H1 (cell line): ENCODE results near the gene AHRR. TPM values are rescaled to one million over a fixed set of nuclear protein-coding genes. Genes with fewer than 3 reads are reported as not detected.
A peak's percentile ranks its signal among the peaks of the same experiment; 100 is the strongest.

Experiments
- CTCF ChIA-PET: fragments of 300-600 bp; sonication (Branson Sonifier 250); formaldehyde crosslinking; loops from one replicate; lab custom pipeline; 2021; ENCODE audit not compliant: partially characterized antibody; lab: Charles Lee
- POLR2A ChIA-PET: fragments of 300-600 bp; sonication (Branson Sonifier 250); formaldehyde crosslinking; loops from one replicate; lab custom pipeline; 2021; ENCODE audit warnings: inconsistent platforms; ENCODE audit not compliant: partially characterized antibody; lab: Charles Lee
- DNase-seq, 2 experiments: peaks; one replicate each; pipeline versions ENCODE4 v3.0.0 to v3.0.0-alpha.2; 2010 to 2022; ENCODE audit warnings: low spot score in 2 of 2, low read depth in 1 of 2, mixed read lengths in 1 of 2
- FAIRE-seq: peaks from 2 replicates; lab custom pipeline; 2011; peaks lifted over from hg19 to GRCh38; lab: Jason Lieb, UNC
- H2AFZ ChIP-seq: 2 replicates; pipeline ENCODE4 v1.8.1; 2012; ENCODE audit warnings: low read length, inconsistent platforms
- H2AK5ac ChIP-seq: 2 replicates; pipeline ENCODE4 v1.6.1; 2013; ENCODE audit warnings: low read depth, low read length
- H2BK120ac ChIP-seq: replicated peaks from 2 replicates; pipeline ENCODE3; 2013; ENCODE audit warnings: low read depth, low read length, inconsistent platforms
- H2BK12ac ChIP-seq: 2 replicates; pipeline ENCODE4 v1.6.1; 2013; ENCODE audit warnings: low read depth, low read length
- H2BK15ac ChIP-seq: 2 replicates; pipeline ENCODE4 v1.6.1; 2013; ENCODE audit warnings: low read length
- H2BK20ac ChIP-seq: 2 replicates; pipeline ENCODE4 v1.6.1; 2013; ENCODE audit warnings: low read length
- H2BK5ac ChIP-seq: 2 replicates; pipeline ENCODE4 v1.6.1; 2013; ENCODE audit warnings: low read depth, low read length
- H3K14ac ChIP-seq: 2 replicates; pipeline ENCODE4 v1.6.1; 2013; ENCODE audit warnings: inconsistent platforms; ENCODE audit not compliant: insufficient read length
- H3K18ac ChIP-seq: 2 replicates; pipeline ENCODE4 v1.6.1; 2013; ENCODE audit warnings: low read length; ENCODE audit errors: extremely low read depth
- H3K23ac ChIP-seq: 2 replicates; pipeline ENCODE4 v1.6.1; 2013; ENCODE audit warnings: inconsistent platforms; ENCODE audit not compliant: insufficient read length
- H3K23me2 ChIP-seq: 2 replicates; pipeline ENCODE4 v1.6.1; 2013; ENCODE audit warnings: low read depth, low read length
- H3K27ac ChIP-seq: 2 replicates; pipeline ENCODE4 v1.6.1; 2011; ENCODE audit warnings: low read depth, low read length, inconsistent platforms
- H3K27me3 ChIP-seq, 4 experiments: replicated peaks in 1 of 4; 1 replicate in 1 of 4; 2 replicates in 3 of 4; pipeline versions ENCODE4 v1.6.1 to v1.8.1; 2011 to 2013; ENCODE audit warnings: low read length in 3 of 4, mild to moderate bottlenecking in 3 of 4, inconsistent platforms in 2 of 4, mixed read lengths in 2 of 4, moderate library complexity in 1 of 4; ENCODE audit not compliant: control insufficient read depth in 3 of 4, insufficient read depth in 3 of 4; ENCODE audit errors: extremely low read depth in 1 of 4
- H3K36me3 ChIP-seq, 4 experiments: 2 replicates each; pipeline versions ENCODE4 v1.6.1 to v1.8.1; 2011 to 2013; ENCODE audit warnings: mild to moderate bottlenecking in 4 of 4, low read length in 3 of 4, moderate library complexity in 2 of 4, control low read depth in 1 of 4, inconsistent platforms in 1 of 4; ENCODE audit not compliant: insufficient read depth in 4 of 4, control insufficient read depth in 2 of 4
- H3K4ac ChIP-seq: replicated peaks from 2 replicates; pipeline ENCODE3; 2013; ENCODE audit warnings: low read length, low read depth, mixed read lengths, inconsistent platforms; ENCODE audit not compliant: insufficient read length
- H3K4me1 ChIP-seq, 4 experiments: replicated peaks in 1 of 4; 1 replicate in 1 of 4; 2 replicates in 3 of 4; pipeline versions ENCODE4 v1.6.1 to v1.8.1; 2011 to 2013; ENCODE audit warnings: low read length in 3 of 4, inconsistent platforms in 2 of 4, mixed read lengths in 1 of 4; ENCODE audit not compliant: insufficient read depth in 4 of 4, control insufficient read depth in 3 of 4
- H3K4me2 ChIP-seq, 2 experiments: 2 replicates each; pipeline versions ENCODE4 v1.6.1 to v1.8.1; 2011 to 2013; ENCODE audit warnings: low read depth in 2 of 2, low read length in 2 of 2, control low read depth in 1 of 2, inconsistent platforms in 1 of 2, mild to moderate bottlenecking in 1 of 2; ENCODE audit not compliant: insufficient read depth in 1 of 2
- H3K4me3 ChIP-seq, 4 experiments: fragments of 200-600, 300-600 bp in 1 of 4; sonication (generic), shearing (Covaris generic), sonication (Bioruptor Twin) in 1 of 4; 2 replicates each; pipeline versions ENCODE4 v1.5.1 to v1.8.1; 2011 to 2016; ENCODE audit warnings: low read length in 4 of 4, low read depth in 3 of 4, control low read depth in 2 of 4, inconsistent platforms in 2 of 4, mild to moderate bottlenecking in 2 of 4, mixed read lengths in 1 of 4, moderate library complexity in 1 of 4; ENCODE audit not compliant: insufficient read depth in 2 of 4; ENCODE audit errors: extremely low read depth in 1 of 4
- H3K56ac ChIP-seq: replicated peaks from 2 replicates; pipeline ENCODE3; 2013; ENCODE audit warnings: low read depth, mild to moderate bottlenecking, mixed read lengths, low read length, inconsistent platforms; ENCODE audit not compliant: insufficient read length
- H3K79me1 ChIP-seq: 2 replicates; pipeline ENCODE4 v1.6.1; 2013; ENCODE audit warnings: low read depth, low read length, control low read depth
- H3K79me2 ChIP-seq, 2 experiments: 2 replicates each; pipeline versions ENCODE4 v1.6.1 to v1.8.1; 2012 to 2013; ENCODE audit warnings: low read length in 2 of 2, mild to moderate bottlenecking in 2 of 2, inconsistent platforms in 1 of 2; ENCODE audit not compliant: insufficient read depth in 2 of 2, control insufficient read depth in 1 of 2
- H3K9ac ChIP-seq, 4 experiments: replicated peaks in 1 of 4; 1 replicate in 1 of 4; 2 replicates in 3 of 4; pipeline versions ENCODE4 v1.6.1 to v1.8.1; 2011 to 2013; ENCODE audit warnings: low read depth in 3 of 4, low read length in 3 of 4, control low read depth in 2 of 4, mild to moderate bottlenecking in 2 of 4, moderate library complexity in 2 of 4, inconsistent platforms in 1 of 4; ENCODE audit errors: extremely low read depth in 1 of 4
- H3K9me3 ChIP-seq, 2 experiments: 2 replicates each; pipeline versions ENCODE4 v1.6.1 to v1.8.1; 2012 to 2013; ENCODE audit warnings: mild to moderate bottlenecking in 2 of 2, moderate library complexity in 2 of 2, control low read depth in 1 of 2, inconsistent platforms in 1 of 2, low read depth in 1 of 2, low read length in 1 of 2, mixed read lengths in 1 of 2; ENCODE audit not compliant: insufficient read depth in 2 of 2
- H4K20me1 ChIP-seq, 2 experiments: replicated peaks in 1 of 2; 2 replicates each; pipeline versions ENCODE3 to v1.8.1; 2011 to 2013; ENCODE audit warnings: inconsistent platforms in 2 of 2, low read length in 2 of 2, mild to moderate bottlenecking in 1 of 2; ENCODE audit not compliant: insufficient read depth in 2 of 2, control insufficient read depth in 1 of 2
- H4K5ac ChIP-seq: 2 replicates; pipeline ENCODE4 v1.6.1; 2013; ENCODE audit warnings: low read length, low read depth, mixed read lengths, inconsistent platforms; ENCODE audit not compliant: insufficient read length
- H4K8ac ChIP-seq: 2 replicates; pipeline ENCODE4 v1.8.0; 2013; ENCODE audit warnings: mild to moderate bottlenecking, moderate library complexity, low read length, inconsistent platforms; ENCODE audit not compliant: insufficient read depth; ENCODE audit errors: extremely low read depth
- H4K91ac ChIP-seq: replicated peaks from 2 replicates; pipeline ENCODE3; 2013; ENCODE audit warnings: low read length, mixed read lengths, inconsistent platforms; ENCODE audit not compliant: insufficient read length
- CTBP2 ChIP-seq: IDR thresholded peaks from 2 replicates; pipeline ENCODE4 v1.7.0; 2011; ENCODE audit warnings: borderline replicate concordance, mild to moderate bottlenecking, moderate library complexity, mixed read lengths, low read length; ENCODE audit not compliant: insufficient read depth, insufficient read length
- EGR1 ChIP-seq: IDR thresholded peaks from 2 replicates; pipeline ENCODE4 v1.6.1; 2011; ENCODE audit warnings: low read depth, low read length, borderline replicate concordance
- POLR2AphosphoS5 ChIP-seq: IDR thresholded peaks from 2 replicates; pipeline ENCODE4 v1.6.1; 2011; ENCODE audit warnings: low read depth, low read length
- TCF12 ChIP-seq: IDR thresholded peaks from 2 replicates; pipeline ENCODE4 v1.6.1; 2011; ENCODE audit warnings: low read depth, mild to moderate bottlenecking, low read length
- WGBS, 2 experiments: shearing (Covaris generic) in 1 of 2; methylation state at CpG; one replicate each; pipeline versions ENCODE4 v1.1.6 to v1.1.7; 2013 to 2015; ENCODE audit warnings: low lambda C conversion rate in 2 of 2, mixed read lengths in 2 of 2, inconsistent platforms in 1 of 2, low coverage in 1 of 2, missing lambda C conversion rate in 1 of 2; ENCODE audit not compliant: insufficient replicate concordance in 2 of 2, insufficient coverage in 1 of 2, insufficient read length in 1 of 2; ENCODE audit errors: extremely low coverage in 1 of 2, missing lambda C conversion rate in 1 of 2; 5-methylcytosine and 5-hydroxymethylcytosine counted together
- polyA plus RNA-seq, 7 experiments: library from polyadenylated mRNA; depleted of rRNA in 3 of 7; stranded (reverse) in 5 of 7; unstranded in 2 of 7; fragments of >200 nt in 5 of 7; fragments of 200-250 nt in 2 of 7; gene quantifications; 1 replicate in 5 of 7; 2 replicates in 1 of 7; 4 replicates in 1 of 7; pipeline versions ENCODE4 v1.2.1 to v1.2.3, GENCODE V29; 2011 to 2013; ENCODE audit warnings: missing spikeins in 2 of 7, mixed read lengths in 2 of 7
- total RNA-seq: library from RNA; stranded (reverse); fragmentation: NEBNext Ultra II Directional; extraction: Animal tissue kit (Norgen Biotek cat#: 25700); gene quantifications from 2 replicates; pipeline ENCODE4 v1.2.1, GENCODE V29; 2021

Gene AHRR
- total and polyA plus RNA-seq, 2 of the 8 experiments (the other 6 are each of a cell fraction or from before 2014, with no cell fraction given), result 0.41 to 0.80 TPM

DNA sequence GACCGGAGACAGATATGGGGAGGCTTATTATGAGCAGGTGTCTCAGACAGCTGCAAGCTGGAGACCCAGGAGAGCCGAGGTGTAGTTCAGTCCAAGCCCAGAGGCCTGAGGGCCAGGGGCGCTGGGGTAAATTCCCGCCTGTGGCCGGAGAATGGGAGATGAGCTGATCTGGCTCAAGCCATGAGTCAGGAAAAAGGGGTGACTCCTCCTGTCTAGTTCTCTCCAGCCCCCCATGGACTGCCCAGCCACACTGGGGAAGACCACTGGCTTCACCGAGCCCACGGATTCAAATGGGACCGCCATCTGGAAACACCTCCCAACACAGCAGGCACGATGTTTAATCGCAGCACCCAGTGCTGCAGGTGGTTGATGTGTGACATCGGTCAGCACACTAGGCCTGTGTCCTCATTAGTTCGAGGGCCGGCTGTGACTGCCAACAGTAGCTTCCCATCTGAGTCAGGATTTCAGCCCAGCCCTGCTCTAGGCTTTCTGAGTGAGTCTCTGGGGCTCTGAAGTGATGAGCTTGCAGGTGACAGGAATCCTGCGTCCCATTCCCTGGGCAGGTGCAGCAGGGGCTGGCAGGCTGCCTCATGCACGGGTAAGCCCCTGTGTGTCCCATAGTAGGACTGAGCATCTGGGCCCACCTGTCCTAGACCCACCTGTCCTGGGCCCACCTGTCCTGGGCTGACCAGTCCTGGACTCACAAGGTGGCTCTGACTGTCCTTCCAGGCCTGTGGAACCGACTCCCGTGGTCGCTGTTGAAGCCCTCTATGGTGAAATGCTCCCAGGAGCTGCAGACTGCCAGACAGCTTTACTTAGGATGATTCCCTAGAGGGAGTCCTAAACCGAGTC is 49.7 kb downstream of the AHRR start:
- Histone ChIP-seq H3K14ac (no peak overlapping the region), H3K56ac (no peak overlapping the region), H4K91ac (no peak overlapping the region), H3K9ac (no peak overlapping the region), H4K5ac (no peak overlapping the region), H3K9me3 (no peaks in the 10 kb centered on the region), H3K4ac (no peak overlapping the region), H3K23me2 (peaks cover 3% of the 10 kb centered on the region; the same call in 1 of the 2 replicates), H2AFZ (no peak overlapping the region), H3K79me1 (no peaks in the 10 kb centered on the region), H3K79me2 (no peaks in the 10 kb centered on the region), H3K4me1 (peaks cover 0 to 14% (median 5%) of the 10 kb centered on the region in 4 experiments; a peak in 5 of 7 replicates), H3K27me3 (peaks cover 0 to 20% (median 14%) of the 10 kb centered on the region in 4 experiments; a peak in 5 of 7 replicates), H3K4me3 (no peak overlapping the region), H2BK15ac (no peak overlapping the region), H2BK20ac (no peak overlapping the region), H2BK5ac (no peak overlapping the region), H3K4me2 (no peak overlapping the region), H3K27ac (no peak overlapping the region; the same call in 1 of the 2 replicates), H4K8ac (no peak overlapping the region; the same call in 1 of the 2 replicates), H2BK12ac (no peak overlapping the region), H3K36me3 (no peaks in the 10 kb centered on the region), H2BK120ac (no peak overlapping the region), H3K23ac (no peak overlapping the region), H4K20me1 (no peaks in the 10 kb centered on the region), H2AK5ac (no peak overlapping the region), H3K18ac (no peak overlapping the region)
- 89% methylated on average over 18 of the region's 19 CpGs; no CpG with 5 or more reads in 1 of the 2 experiments for WGBS, 2 experiments
- DNase-seq (peak in 1 of 2 experiments; percentile 42), FAIRE-seq (no peak)
- TF ChIP-seq POLR2AphosphoS5 (no peak), EGR1 (no peak), TCF12 (no peak), CTBP2 (no peak)
- CTCF ChIA-PET, result interaction anchor here (0.9 to 1.9 kb wide), 6 partner anchors 11 to 66 kb away, joined by 3 to 6 read pairs (median 4); no protein-coding TSS in a partner anchor
- POLR2A ChIA-PET, result interaction anchor here (0.6 kb wide), 1 partner anchor 352 kb away, joined by 3 read pairs; no protein-coding TSS in a partner anchor
